A549 (cell line): ENCODE data around the gene C6orf118. TPM values are rescaled to one million over a fixed set of nuclear protein-coding genes. Genes with fewer than 3 reads are reported as not detected.
A peak's percentile ranks its signal among the peaks of the same experiment; 100 is the strongest.

Experiments used
- ATAC-seq, 2 experiments: fragments of 200-7000 bp in 1 of 2; fragments of >200 bp in 1 of 2; cut with Nextera tagmentation in 1 of 2; cut with Tn5 transposase in 1 of 2; 3 replicates each; pipeline versions ENCODE4 v1.8.0 to v1.9.1; 2018 to 2020; ENCODE audit warnings: mild to moderate bottlenecking in 1 of 2, moderate library complexity in 1 of 2
- CTCF ChIA-PET: fragments of 300-600 bp; sonication (Branson Sonifier 250); formaldehyde crosslinking; extraction: SDS; loops from one replicate; lab custom pipeline; 2021; ENCODE audit warnings: antibody characterized with exemption, inconsistent platforms; lab: Yijun Ruan, JAX
- POLR2A ChIA-PET: fragments of 350-600 bp; formaldehyde crosslinking; extraction: SDS; loops from one replicate; lab custom pipeline; 2021; ENCODE audit warnings: antibody characterized with exemption, inconsistent platforms; lab: Yijun Ruan, JAX
- DNase-seq, 2 experiments: peaks; one replicate each; pipeline versions ENCODE4 v3.0.0 to v3.0.0-alpha.2; 2011 to 2016; ENCODE audit warnings: low read depth in 1 of 2, low spot score in 1 of 2
- FAIRE-seq: peaks from 2 replicates; lab custom pipeline; 2011; peaks lifted over from hg19 to GRCh38; lab: Jason Lieb, UNC
- H3K27ac ChIP-seq, 2 experiments: fragments of >200 bp; sonication (Bioruptor Twin); formaldehyde crosslinking; 3 replicates each; pipeline ENCODE4 v1.5.1; 2016 to 2017
- H3K4me1 ChIP-seq: fragments of >200 bp; sonication (Bioruptor Twin); formaldehyde crosslinking; 3 replicates; pipeline ENCODE4 v1.6.1; 2016
- H3K4me2 ChIP-seq: fragments of >200 bp; sonication (Bioruptor Twin); formaldehyde crosslinking; 3 replicates; pipeline ENCODE4 v1.6.1; 2016
- H3K4me3 ChIP-seq: fragments of >200 bp; sonication (Bioruptor Twin); formaldehyde crosslinking; 3 replicates; pipeline ENCODE4 v1.5.1; 2016
- H3K9me3 ChIP-seq: fragments of >200 bp; sonication (Bioruptor Twin); formaldehyde crosslinking; 3 replicates; pipeline ENCODE4 v1.6.1; 2016
- BHLHE40 ChIP-seq: IDR thresholded peaks from 2 replicates; pipeline ENCODE4 v1.6.1; 2012; ENCODE audit warnings: low read depth, low read length, inconsistent platforms
- CHD2 ChIP-seq: fragments of 150-350 bp; IDR thresholded peaks from 2 replicates; pipeline ENCODE4 v1.6.1; 2014; ENCODE audit warnings: low read length; ENCODE audit not compliant: partially characterized antibody
- CHD4 ChIP-seq: fragments of 200-600 bp; sonication (generic); IDR thresholded peaks from 2 replicates; pipeline ENCODE4 v1.6.1; 2016; ENCODE audit warnings: antibody characterized with exemption, mild to moderate bottlenecking, borderline replicate concordance
- FOSB ChIP-seq: fragments of 250-450 bp; sonication (Bioruptor Pico); IDR thresholded peaks from 2 replicates; pipeline ENCODE4 v1.5.0; 2020; ENCODE audit warnings: mild to moderate bottlenecking, moderate library complexity
- FOSL2 ChIP-seq, 2 experiments: fragments of 450-650 bp in 1 of 2; fragments of >200 bp in 1 of 2; sonication (Bioruptor Twin) in 1 of 2; formaldehyde crosslinking; IDR thresholded peaks; 2 replicates each; pipeline versions ENCODE4 v1.5.0 to v1.6.1; 2016 to 2020; ENCODE audit warnings: mild to moderate bottlenecking in 1 of 2, moderate library complexity in 1 of 2
- FOXS1 ChIP-seq: fragments of 250-450 bp; sonication (Bioruptor Pico); IDR thresholded peaks from 2 replicates; pipeline ENCODE4 v1.5.0; 2020; ENCODE audit warnings: mild to moderate bottlenecking, moderate library complexity
- HEYL ChIP-seq: fragments of 250-450 bp; sonication (Bioruptor Pico); IDR thresholded peaks from 2 replicates; pipeline ENCODE4 v1.8.0; 2021; ENCODE audit warnings: mild to moderate bottlenecking, moderate library complexity
- HOXB13 ChIP-seq: fragments of 250-450 bp; sonication (Bioruptor Pico); IDR thresholded peaks from 2 replicates; pipeline ENCODE4 v1.5.0; 2020; ENCODE audit warnings: low read depth, mild to moderate bottlenecking, moderate library complexity
- JUN ChIP-seq, 2 experiments: fragments of >200 bp; sonication (Bioruptor Twin); formaldehyde crosslinking; IDR thresholded peaks; 2 replicates in 1 of 2; 3 replicates in 1 of 2; pipeline ENCODE4 v1.6.1; 2016 to 2017
- JUNB ChIP-seq: fragments of >200 bp; sonication (Bioruptor Twin); formaldehyde crosslinking; IDR thresholded peaks from 2 replicates; pipeline ENCODE4 v1.6.1; 2016
- KDM1A ChIP-seq: fragments of 200-600 bp; sonication (generic); IDR thresholded peaks from 2 replicates; pipeline ENCODE4 v1.6.1; 2016; ENCODE audit warnings: low read depth, mild to moderate bottlenecking
- NPAS2 ChIP-seq: fragments of 250-450 bp; sonication (Bioruptor Pico); IDR thresholded peaks from 2 replicates; pipeline ENCODE4 v1.8.0; 2022; ENCODE audit warnings: mild to moderate bottlenecking, moderate library complexity, borderline replicate concordance
- SMC3 ChIP-seq: fragments of >200 bp; sonication (Bioruptor Twin); formaldehyde crosslinking; IDR thresholded peaks from 3 replicates; pipeline ENCODE4 v1.6.1; 2018; ENCODE audit warnings: inconsistent platforms
- ZNF302 ChIP-seq: fragments of 250-450 bp; sonication (Bioruptor Pico); IDR thresholded peaks from 2 replicates; pipeline ENCODE4 v1.9.0; 2021; ENCODE audit warnings: inconsistent platforms, mild to moderate bottlenecking, moderate library complexity
- ZSCAN20 ChIP-seq: fragments of 250-450 bp; sonication (Bioruptor Pico); IDR thresholded peaks from 2 replicates; pipeline ENCODE4 v1.8.0; 2022; ENCODE audit warnings: mild to moderate bottlenecking, moderate library complexity
- WGBS: methylation state at CpG from one replicate; pipeline ENCODE4 v1.1.6; 2017; ENCODE audit errors: missing lambda C conversion rate; 5-methylcytosine and 5-hydroxymethylcytosine counted together
- polyA minus RNA-seq: library from RNA; depleted of rRNA, polyadenylated mRNA; stranded (reverse); fragments of >200 nt; gene quantifications from 2 replicates; pipeline ENCODE4 v1.2.3, GENCODE V29; 2011; rRNA and poly(A)+ RNA removed
- polyA plus RNA-seq, 4 experiments: library from polyadenylated mRNA; depleted of rRNA in 3 of 4; stranded (reverse); fragments of >200 nt; fragmentation: RNase III in 1 of 4; extraction: RNeasy Plus Mini Kit Qiagen cat#74134 plus additional on column Dnase treatment in 1 of 4; gene quantifications; 2 replicates in 3 of 4; 3 replicates in 1 of 4; pipeline ENCODE4 v1.2.3, GENCODE V29; 2011 to 2017
- TF ChIP-seq, protein P1 (sequence below): IDR thresholded peaks from 2 replicates; pipeline ENCODE4 v1.6.1; 2012
- TF ChIP-seq, protein P2 (sequence below): fragments of 450-650 bp; IDR thresholded peaks from 2 replicates; pipeline ENCODE4 v1.6.1; 2014; ENCODE audit warnings: antibody characterized with exemption

C6orf118 gene
- polyA plus RNA-seq (2011; rRNA removed) (0.05 and 0.39 TPM in 2 replicates), polyA plus RNA-seq (2017; fragmentation: RNase III; extraction: RNeasy Plus Mini Kit Qiagen cat#74134 plus additional on column Dnase treatment) (0.07 to 0.20 TPM (median 0.12 TPM) in 3 replicates), polyA minus RNA-seq (not detected in 2 replicates)
- polyA plus RNA-seq (2012; cell fraction: cytosol; rRNA removed) = 0.11 and 0.14 TPM in 2 replicates
- 0.08 and 0.13 TPM in 2 replicates for polyA plus RNA-seq (2012; cell fraction: nucleus; rRNA removed)

DNA sequence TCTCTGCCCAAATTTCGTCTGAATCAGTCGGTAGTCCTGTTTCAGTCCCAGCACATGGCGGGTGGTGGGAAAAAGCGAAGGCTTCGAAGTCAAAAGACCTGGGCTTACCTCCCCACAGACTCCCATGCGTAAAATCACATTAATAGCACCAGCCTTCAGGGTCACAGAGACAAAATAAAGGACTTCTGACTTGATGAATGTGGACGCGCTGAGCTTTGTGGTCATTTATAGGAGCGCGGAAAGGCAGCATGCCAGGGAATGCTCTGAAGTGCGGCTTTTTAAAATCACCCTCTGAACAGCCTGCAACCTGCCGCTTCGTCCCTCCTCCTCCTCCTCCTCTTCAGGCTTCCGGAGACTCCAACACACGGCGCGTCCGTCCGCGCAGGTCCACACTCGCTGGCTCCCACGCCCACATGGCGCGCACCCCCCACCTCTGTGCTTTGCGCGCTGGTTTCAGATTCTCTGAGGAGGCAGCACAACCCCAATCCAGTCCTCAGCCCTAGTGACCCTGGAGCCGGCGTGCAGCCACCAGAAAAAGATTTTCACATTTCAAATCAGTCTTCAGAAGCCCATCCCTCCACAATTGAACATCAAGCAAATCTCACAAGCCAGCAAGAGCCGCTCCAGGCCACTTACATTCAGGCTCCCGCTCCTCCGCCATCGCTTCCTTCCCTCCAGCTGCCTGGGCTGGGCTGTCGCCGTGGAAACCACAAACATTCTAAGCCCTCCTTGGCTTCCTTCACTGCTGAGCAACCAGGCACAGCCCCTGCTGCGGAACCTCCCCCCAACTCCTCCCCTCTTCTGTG is at the start of gene C6orf118:
Gene C6orf118, minus strand, starts transcription at position 680 of the 806 bp plus-strand sequence. Its CDS starts 19 bp downstream, at position 661.
- no peaks in the 10 kb centered on the region for H3K9me3 ChIP-seq
- POLR2A ChIA-PET = no interaction called here
- no peak for FAIRE-seq
- TF ChIP-seq, protein P1, sequence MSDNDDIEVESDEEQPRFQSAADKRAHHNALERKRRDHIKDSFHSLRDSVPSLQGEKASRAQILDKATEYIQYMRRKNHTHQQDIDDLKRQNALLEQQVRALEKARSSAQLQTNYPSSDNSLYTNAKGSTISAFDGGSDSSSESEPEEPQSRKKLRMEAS = peak; percentile 28; the same call in 1 of the 2 replicates
- TF ChIP-seq BHLHE40 = no peak
- TF ChIP-seq, all 56 proteins: peak for 1
- Histone ChIP-seq H3K4me2 (peak within 1 kb of the TSS; percentile 74), H3K27ac (peak within 1 kb of the TSS in 1 of 2 experiments; percentile 64; a peak in 3 of 6 replicates), H3K4me3 (peak within 1 kb of the TSS; percentile 41), H3K4me1 (no peaks in the 10 kb centered on the region)
- peak; percentile 59 to 78 for DNase-seq
- 23% methylated on average over 32 of the region's 35 CpGs for WGBS
- peak; percentile 92 to 98 for ATAC-seq
- CTCF ChIA-PET = no interaction called here

DNA sequence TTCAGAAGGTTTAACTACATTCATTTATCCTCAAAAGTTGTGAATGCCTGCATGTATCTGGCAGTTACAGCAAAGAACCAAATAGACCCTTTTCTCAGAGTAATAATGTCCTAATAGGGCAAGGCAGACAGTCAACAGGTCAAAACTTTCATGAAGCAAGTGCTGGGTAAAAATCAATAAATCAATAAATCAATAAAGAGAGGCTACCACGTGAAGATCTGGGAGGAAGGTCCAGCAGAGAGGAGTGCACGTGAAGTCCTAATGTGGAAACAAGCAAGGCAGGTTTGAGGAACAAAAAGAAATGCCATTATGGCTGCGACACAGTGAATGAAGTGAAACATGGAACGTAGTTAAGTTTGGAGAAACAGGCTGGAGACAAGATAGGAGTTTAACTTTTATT is 36.3 kb upstream of the C6orf118 start:
- H3K4me3 ChIP-seq = no peak overlapping the region
- H3K9me3 ChIP-seq = 0 out of 3 replicates have a peak, but pooled peaks cover 2% of the 10 kb centered on the region
- TF ChIP-seq HOXB13 (CRISPR knock-in tag) = no peak
- FAIRE-seq (no peak), ATAC-seq (no peak), DNase-seq (no peak)
- ChIA-PET POLR2A (no interaction called here), CTCF (no interaction called here)
- H3K27ac ChIP-seq = no peak overlapping the region
- no peaks in the 10 kb centered on the region for H3K4me1 ChIP-seq
- 71% methylated on average over 4 of the region's 4 CpGs for WGBS
- H3K4me2 ChIP-seq = no peak overlapping the region

DNA sequence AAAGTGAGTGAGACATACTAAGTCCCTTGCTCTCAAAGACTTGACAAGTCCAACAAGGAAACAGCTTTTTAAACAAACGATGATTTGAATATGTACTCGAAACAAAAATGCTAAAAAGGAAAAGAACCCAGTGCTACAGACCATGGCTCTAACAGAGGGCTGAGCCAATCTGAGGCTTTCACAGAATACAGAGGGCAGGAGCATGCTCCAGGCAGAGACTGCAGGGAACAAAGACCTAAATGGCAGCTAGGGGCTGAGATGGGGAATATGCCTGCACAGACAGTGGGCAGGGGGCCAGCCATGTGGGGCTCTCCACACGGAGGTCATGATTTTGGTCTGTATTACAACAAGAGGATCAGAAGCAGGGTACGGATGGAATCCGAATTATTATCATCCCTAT is 31.1 kb upstream of the C6orf118 start:
- POLR2A ChIA-PET = no interaction called here
- DNase-seq = no peak
- Histone ChIP-seq H3K9me3 (no peaks in the 10 kb centered on the region), H3K27ac (no peak overlapping the region), H3K4me3 (no peak overlapping the region), H3K4me2 (no peak overlapping the region), H3K4me1 (no peaks in the 10 kb centered on the region)
- no peak for FAIRE-seq
- TF ChIP-seq JUN (IDR thresholded peaks at IDR 0.05) (no peak), CHD2 (no peak), FOXS1 (CRISPR knock-in tag) (no peak), FOSB (no peak), BHLHE40 (no peak), HEYL (CRISPR knock-in tag) (no peak), KDM1A (no peak)
- TF ChIP-seq, protein P2, sequence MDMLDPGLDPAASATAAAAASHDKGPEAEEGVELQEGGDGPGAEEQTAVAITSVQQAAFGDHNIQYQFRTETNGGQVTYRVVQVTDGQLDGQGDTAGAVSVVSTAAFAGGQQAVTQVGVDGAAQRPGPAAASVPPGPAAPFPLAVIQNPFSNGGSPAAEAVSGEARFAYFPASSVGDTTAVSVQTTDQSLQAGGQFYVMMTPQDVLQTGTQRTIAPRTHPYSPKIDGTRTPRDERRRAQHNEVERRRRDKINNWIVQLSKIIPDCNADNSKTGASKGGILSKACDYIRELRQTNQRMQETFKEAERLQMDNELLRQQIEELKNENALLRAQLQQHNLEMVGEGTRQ = no peak
- ATAC-seq = no peak
- CTCF ChIA-PET = no interaction called here
- WGBS = 87% methylated on average over 5 of the region's 5 CpGs

DNA sequence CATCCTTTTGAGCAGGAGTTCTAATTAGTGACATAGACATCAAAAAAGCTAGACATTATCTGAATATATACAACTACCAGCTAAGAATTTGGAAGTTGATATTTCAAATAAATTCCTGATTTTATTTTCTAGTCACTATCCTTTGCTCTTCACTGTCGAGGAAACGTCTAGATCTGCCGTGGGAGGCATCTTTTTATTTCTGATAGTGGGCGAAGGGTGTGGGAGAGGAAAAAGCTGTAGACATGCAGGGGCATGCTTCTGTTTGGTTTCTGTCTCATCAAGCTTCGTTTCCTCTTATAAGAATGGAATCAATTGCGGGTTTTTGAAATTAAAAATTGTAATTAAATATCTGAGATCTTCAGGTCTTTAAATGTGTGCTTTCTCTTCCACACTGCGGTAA is 16.2 kb upstream of the C6orf118 start:
- WGBS = 88% methylated on average over 7 of the region's 7 CpGs

More for the DNA sequence above, 16.2 kb upstream of the C6orf118 start:
- ATAC-seq (no peak), DNase-seq (no peak), FAIRE-seq (no peak)
- H3K9me3 ChIP-seq = peaks cover 12% of the 10 kb centered on the region; the same call in 2 of the 3 replicates
- H3K4me3 ChIP-seq = no peak overlapping the region
- ChIA-PET CTCF (no interaction called here), POLR2A (no interaction called here)
- H3K4me2 ChIP-seq = no peak overlapping the region
- H3K27ac ChIP-seq = no peak overlapping the region
- TF ChIP-seq BHLHE40 = no peak
- no peak for TF ChIP-seq ZNF302 (CRISPR knock-in tag)
- TF ChIP-seq FOSL2 (IDR thresholded peaks at IDR 0.05) = no peak
- TF ChIP-seq FOSL2 (CRISPR knock-in tag; IDR thresholded peaks at IDR 0.05) = no peak
- no peak for TF ChIP-seq SMC3
- no peak for TF ChIP-seq CHD4
- no peak for TF ChIP-seq NPAS2 (CRISPR knock-in tag)
- no peak for TF ChIP-seq KDM1A
- no peak for TF ChIP-seq ZSCAN20 (CRISPR knock-in tag)
- no peak for TF ChIP-seq HEYL (CRISPR knock-in tag)
- TF ChIP-seq JUNB = no peak
- H3K4me1 ChIP-seq = no peaks in the 10 kb centered on the region
